A549 (cell line): ENCODE measurements around the gene DHRS12.

Experiments used
- POLR2AphosphoS2 ChIP-seq: conservative IDR thresholded peaks from 2 replicates; pipeline ENCODE4 v1.6.1; 2012; ENCODE audit warnings: low read length, improper control_type of control experiment, inconsistent platforms
- RCOR1 ChIP-seq: fragments of 150-350 bp; IDR thresholded peaks from 2 replicates; pipeline ENCODE4 v1.6.1; 2014; ENCODE audit warnings: antibody characterized with exemption, low read length, low read depth
- RFX5 ChIP-seq: fragments of 450-650 bp; IDR thresholded peaks from 2 replicates; pipeline ENCODE4 v1.7.1; 2014; ENCODE audit warnings: antibody characterized with exemption, mild to moderate bottlenecking, moderate library complexity
- SMC3 ChIP-seq: fragments of >200 bp; sonication (Bioruptor Twin); formaldehyde crosslinking; IDR thresholded peaks from 3 replicates; pipeline ENCODE4 v1.6.1; 2018; ENCODE audit warnings: inconsistent platforms
- TF ChIP-seq, protein P1 (sequence below): fragments of >200 bp; sonication (Bioruptor Twin); formaldehyde crosslinking; IDR thresholded peaks from 3 replicates; pipeline ENCODE4 v1.5.1; 2016

DNA sequence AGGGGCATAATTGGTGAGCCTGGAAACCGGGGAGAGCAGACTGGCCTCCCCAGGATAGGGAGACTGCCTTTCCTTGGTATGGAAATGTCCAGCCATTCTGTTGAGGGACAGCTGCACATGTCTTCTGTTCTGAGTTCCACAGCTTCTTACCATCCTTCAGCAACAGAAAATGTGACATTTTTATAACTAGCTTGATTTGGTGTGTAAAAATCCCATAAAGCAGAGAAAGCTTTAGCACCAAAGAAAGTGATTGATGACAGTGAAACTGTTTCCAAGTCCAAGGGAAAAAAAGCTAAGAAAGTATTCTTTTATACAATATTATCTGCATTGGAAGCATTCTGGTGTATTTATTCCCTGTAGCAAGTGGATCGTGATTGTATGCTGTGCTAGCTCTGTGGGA, 61.9 kb downstream of the DHRS12 start:
- TF ChIP-seq, protein P1, sequence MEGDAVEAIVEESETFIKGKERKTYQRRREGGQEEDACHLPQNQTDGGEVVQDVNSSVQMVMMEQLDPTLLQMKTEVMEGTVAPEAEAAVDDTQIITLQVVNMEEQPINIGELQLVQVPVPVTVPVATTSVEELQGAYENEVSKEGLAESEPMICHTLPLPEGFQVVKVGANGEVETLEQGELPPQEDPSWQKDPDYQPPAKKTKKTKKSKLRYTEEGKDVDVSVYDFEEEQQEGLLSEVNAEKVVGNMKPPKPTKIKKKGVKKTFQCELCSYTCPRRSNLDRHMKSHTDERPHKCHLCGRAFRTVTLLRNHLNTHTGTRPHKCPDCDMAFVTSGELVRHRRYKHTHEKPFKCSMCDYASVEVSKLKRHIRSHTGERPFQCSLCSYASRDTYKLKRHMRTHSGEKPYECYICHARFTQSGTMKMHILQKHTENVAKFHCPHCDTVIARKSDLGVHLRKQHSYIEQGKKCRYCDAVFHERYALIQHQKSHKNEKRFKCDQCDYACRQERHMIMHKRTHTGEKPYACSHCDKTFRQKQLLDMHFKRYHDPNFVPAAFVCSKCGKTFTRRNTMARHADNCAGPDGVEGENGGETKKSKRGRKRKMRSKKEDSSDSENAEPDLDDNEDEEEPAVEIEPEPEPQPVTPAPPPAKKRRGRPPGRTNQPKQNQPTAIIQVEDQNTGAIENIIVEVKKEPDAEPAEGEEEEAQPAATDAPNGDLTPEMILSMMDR: no peak
- no peak for TF ChIP-seq POLR2AphosphoS2
- TF ChIP-seq RFX5: no peak
- no peak for TF ChIP-seq RCOR1
- TF ChIP-seq SMC3: no peak
